Hepatocyte (in vitro differentiated cells): ENCODE data around the gene NUPR1.

Experiments used
- CTCF ChIP-seq: fragments of 200-600 bp; sonication (generic); IDR thresholded peaks from 2 replicates; pipeline ENCODE4 v1.5.1; 2016; ENCODE audit warnings: antibody characterized with exemption, mild to moderate bottlenecking; ENCODE audit not compliant: poor library complexity
- EZH2 ChIP-seq: fragments of 200-600 bp; sonication (generic); IDR thresholded peaks from 2 replicates; pipeline ENCODE4 v1.6.1; 2016; ENCODE audit warnings: antibody characterized with exemption, mild to moderate bottlenecking, borderline replicate concordance
- EZH2phosphoT487 ChIP-seq: fragments of 200-600 bp; sonication (generic); IDR thresholded peaks from one replicate; pipeline ENCODE4 v1.6.1; 2018; ENCODE audit warnings: antibody characterized with exemption, mild to moderate bottlenecking, low read depth, moderate library complexity; ENCODE audit not compliant: unreplicated experiment, severe bottlenecking

GRCh38 chr16:28549301-28549899, 10.6 kb upstream of the NUPR1 start:
- peak; percentile 72 for TF ChIP-seq CTCF
- TF ChIP-seq EZH2 = no peak
- TF ChIP-seq EZH2phosphoT487 = no peak
